Measurements from ENCODE around the gene CACNB1. TPM values are rescaled to one million over a fixed set of nuclear protein-coding genes. Genes with fewer than 3 reads are reported as not detected.

The CACNB1 gene
- total RNA-seq, 4 donors from 2014 or later, result 10.1 to 21.7 (median 11.6) TPM

- Histone ChIP-seq H3K9me3 (no peaks in the 10 kb centered on the region), H3K4me3 (peak within 1 kb of the TSS in 3 of 4 donors; percentile 13 to 49 (median 29)), H3K27me3 (peaks cover 63% of the 10 kb centered on the region), H3K36me3 (no peaks in the 10 kb centered on the region), H3K27ac (no peak within 1 kb of the TSS), H3K4me1 (peaks cover 3 to 20% (median 16%) of the 10 kb centered on the region in 4 donors)
- TF ChIP-seq EP300 (IDR thresholded peaks at IDR 0.05; ENCODE audit: low read depth), result no peak
- no peak for TF ChIP-seq POLR2AphosphoS5 (IDR thresholded peaks at IDR 0.05)
- TF ChIP-seq CTCF (IDR thresholded peaks at IDR 0.05), result no peak
- TF ChIP-seq POLR2A (IDR thresholded peaks at IDR 0.05), result no peak
- 13% methylated on average over 20 of the region's 71 CpGs; no CpG with 5 or more reads in 1 of the 2 donors for WGBS, 2 donors (ENCODE audit: low coverage in 1 of 2)
- DNase-seq, result no peak
- in situ Hi-C loops (cut with MboI; ENCODE audit: low pct_ligation_motif_present in 1 of 4, low pct_unique_long_range_greater_than_20kb in 1 of 4, low sequenced_read_pairs in 3 of 4) (no loop called here), intact Hi-C loops (cut with DNase I; ENCODE audit: low total_unique reads) (no loop called here)
These were observed 28.0 kb upstream of the CACNB1 start, which contains the start of gene STAC2 for GRCh38 chr17:39225308-39225958. Gene STAC2 (minus strand): TSS chr17:39225945. CDS start chr17:39225502, 443 bp downstream.

GRCh38 chr17:39224778-39225307 is 27.4 kb upstream of the CACNB1 start:
- TF ChIP-seq EP300 (IDR thresholded peaks at IDR 0.05; ENCODE audit: low read depth) (no peak), POLR2A (IDR thresholded peaks at IDR 0.05) (no peak), CTCF (IDR thresholded peaks at IDR 0.05) (no peak), POLR2AphosphoS5 (IDR thresholded peaks at IDR 0.05) (no peak)
- H3K4me3 ChIP-seq, result peak overlapping the region in 2 of 4 donors; percentile 29 to 49
- 6% methylated on average over 59 of the region's 68 CpGs; no CpG with 5 or more reads in 1 of the 2 donors for WGBS, 2 donors (ENCODE audit: low coverage in 1 of 2)

GRCh38 chr17:39223907-39224777 is 26.7 kb upstream of the CACNB1 start:
- Histone ChIP-seq H3K4me3 (peak overlapping the region in 1 of 4 donors; percentile 49), H3K9me3 (no peaks in the 10 kb centered on the region), H3K27ac (no peak overlapping the region), H3K27me3 (peaks cover 54% of the 10 kb centered on the region), H3K4me1 (peaks cover 3 to 20% (median 16%) of the 10 kb centered on the region in 4 donors), H3K36me3 (no peaks in the 10 kb centered on the region)
- intact Hi-C loops (cut with DNase I; ENCODE audit: low total_unique reads), result no loop called here
- no peak for DNase-seq
- TF ChIP-seq CTCF (IDR thresholded peaks at IDR 0.05) (no peak), POLR2A (IDR thresholded peaks at IDR 0.05) (no peak), POLR2AphosphoS5 (IDR thresholded peaks at IDR 0.05) (no peak), EP300 (IDR thresholded peaks at IDR 0.05; ENCODE audit: low read depth) (no peak)
- in situ Hi-C loops (cut with MboI; ENCODE audit: low pct_ligation_motif_present in 1 of 4, low pct_unique_long_range_greater_than_20kb in 1 of 4, low sequenced_read_pairs in 3 of 4), result no loop called here
- 40% methylated on average over 33 of the region's 33 CpGs; no CpG with 5 or more reads in 1 of the 2 donors for WGBS, 2 donors (ENCODE audit: low coverage in 1 of 2)

More at GRCh38 chr17:39224778-39225307, 27.4 kb upstream of the CACNB1 start:
- no peaks in the 10 kb centered on the region for H3K36me3 ChIP-seq
- no peak overlapping the region for H3K27ac ChIP-seq
- no peaks in the 10 kb centered on the region for H3K9me3 ChIP-seq
- H3K4me1 ChIP-seq, result peaks cover 3 to 20% (median 16%) of the 10 kb centered on the region in 4 donors
- no peak for DNase-seq
- intact Hi-C loops (cut with DNase I; ENCODE audit: low total_unique reads) (no loop called here), in situ Hi-C loops (cut with MboI; ENCODE audit: low pct_ligation_motif_present in 1 of 4, low pct_unique_long_range_greater_than_20kb in 1 of 4, low sequenced_read_pairs in 3 of 4) (no loop called here)
- H3K27me3 ChIP-seq, result peaks cover 57% of the 10 kb centered on the region
